HG03066 (cell line): ENCODE measurements around the gene CCDC6.
A peak's percentile ranks its signal among the peaks of the same experiment; 100 is the strongest.
"Not testable (repeated sequence)": the region's sequence is repeated elsewhere in the genome, so short reads cannot be mapped to it uniquely, and the experiment has no call there.

Experiments
- ATAC-seq: cut with Tn5 transposase; IDR thresholded peaks from one replicate; pipeline ENCODE4 v1.9.1; 2021; ENCODE audit warnings: low read depth; ENCODE audit not compliant: unreplicated experiment

The CCDC6 gene

DNA sequence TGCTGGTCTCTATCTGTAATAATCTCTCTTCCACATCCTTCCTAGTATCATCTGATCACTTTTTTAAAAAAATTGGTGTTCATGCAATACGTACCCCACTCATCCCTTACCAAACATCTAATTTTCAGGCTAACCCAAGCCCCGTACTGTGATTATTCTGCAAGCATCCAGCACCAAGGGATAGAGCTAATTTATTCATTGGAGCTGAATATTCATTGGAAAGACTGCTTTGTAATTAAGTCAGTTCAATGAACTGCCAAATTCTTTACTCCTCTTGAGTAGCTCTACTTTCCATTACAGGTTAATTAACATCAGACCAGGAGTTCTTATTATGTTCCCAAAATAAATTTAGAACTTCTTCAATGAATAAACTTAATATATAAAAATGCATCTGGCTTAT, 86.7 kb downstream of the CCDC6 start:
- no peak for ATAC-seq

DNA sequence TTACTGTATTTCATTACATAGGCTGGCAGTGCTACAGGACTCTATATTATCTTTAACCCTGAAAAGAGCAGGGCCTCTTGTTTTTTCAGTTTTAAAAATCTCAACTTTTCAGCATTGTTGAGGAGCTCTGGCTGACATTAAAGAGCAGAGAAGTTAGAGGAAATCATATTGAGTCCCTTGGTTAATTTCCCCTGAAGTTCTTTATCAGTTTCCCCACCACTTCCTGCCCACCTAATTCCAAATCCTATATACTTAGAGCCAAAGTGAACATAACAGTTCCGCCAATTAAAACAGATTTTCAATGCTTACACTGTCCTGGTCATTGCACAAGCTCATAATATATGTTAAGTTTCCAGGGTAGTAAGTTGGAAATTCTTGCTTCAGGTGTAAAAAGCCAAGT, 87.1 kb downstream of the CCDC6 start:
- ATAC-seq, result no peak

DNA sequence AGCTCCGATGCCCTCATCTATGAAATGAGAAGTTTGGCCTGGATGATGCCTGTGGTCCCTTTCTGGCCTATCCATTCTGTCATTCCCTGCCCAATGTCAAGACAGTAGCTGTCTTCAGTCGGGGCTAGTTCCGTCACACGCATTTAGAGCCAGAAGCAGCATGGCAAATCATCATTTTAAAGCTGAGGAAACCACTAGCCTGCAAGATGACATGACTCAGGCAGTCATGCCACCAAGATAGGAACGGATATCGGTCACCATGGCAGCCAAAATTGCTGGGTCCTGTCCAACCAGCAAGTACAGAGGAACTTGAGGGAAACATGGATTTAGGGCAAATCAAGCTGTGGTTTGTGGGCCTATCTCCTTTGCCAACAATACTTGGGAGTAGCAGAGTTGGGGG, 88.6 kb downstream of the CCDC6 start:
- ATAC-seq, result no peak

DNA sequence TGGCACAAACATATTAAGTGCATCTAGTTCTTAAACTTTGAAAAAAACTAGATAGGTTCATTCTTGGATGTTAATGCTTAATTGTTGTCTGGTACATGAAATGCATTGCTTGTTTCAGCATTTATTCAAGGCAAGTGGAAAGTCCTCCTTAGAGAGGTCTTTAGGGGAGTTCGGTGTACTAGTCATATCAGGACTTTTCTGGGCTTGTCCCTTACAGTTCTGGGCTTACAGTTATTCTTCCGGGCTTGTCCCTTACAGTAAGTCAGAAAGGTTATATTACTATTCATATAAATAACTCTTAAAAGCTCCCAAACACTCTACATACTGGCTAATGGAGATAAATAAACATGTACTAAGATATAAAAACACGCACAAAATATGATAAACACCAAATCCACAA, 91.5 kb downstream of the CCDC6 start:
- ATAC-seq, result no peak

DNA sequence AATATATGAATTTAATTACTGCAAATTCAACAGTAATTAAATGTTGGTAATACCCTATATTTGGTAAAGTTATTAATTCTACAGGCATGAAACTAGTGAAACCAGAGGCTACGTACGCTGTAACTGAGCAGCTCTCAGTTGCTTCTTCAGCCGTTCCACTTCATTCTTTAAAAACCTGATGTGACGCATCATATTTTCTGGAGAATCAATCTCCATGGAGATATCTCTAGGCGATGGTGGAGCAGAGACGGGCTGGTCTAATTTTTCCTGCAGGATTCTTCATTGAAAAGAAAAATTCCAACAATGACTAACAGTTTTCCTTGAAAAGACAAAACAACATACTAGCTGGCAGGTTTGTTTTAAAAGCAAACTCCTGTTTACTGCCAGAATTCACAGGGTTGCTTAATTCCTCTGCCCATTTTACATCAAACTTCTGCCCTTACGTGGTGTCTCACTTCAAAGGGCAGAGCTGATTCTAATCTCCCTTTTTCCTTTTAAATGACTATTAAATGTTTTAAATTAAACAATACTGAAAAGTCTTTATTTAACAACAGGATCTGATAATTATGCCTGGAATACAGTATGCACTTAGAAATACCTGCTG, 93.7 kb downstream of the CCDC6 start:
- ATAC-seq, result no peak

DNA sequence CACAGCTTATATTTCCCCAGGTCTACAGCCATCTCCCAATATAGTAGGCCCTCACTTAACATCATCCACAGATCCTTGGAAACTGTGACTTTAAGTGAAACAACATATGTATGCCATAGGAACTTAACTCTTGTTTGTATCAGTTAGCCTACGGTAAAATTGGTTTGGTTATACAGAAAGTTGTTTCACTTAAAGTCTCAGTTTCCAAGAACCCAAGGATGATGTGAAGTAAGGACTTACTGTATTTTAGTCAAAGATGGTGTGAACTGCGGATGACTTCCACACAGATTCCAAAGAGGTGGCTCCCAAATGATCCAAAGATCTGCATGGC, 96.7 kb downstream of the CCDC6 start:
- no peak for ATAC-seq

DNA sequence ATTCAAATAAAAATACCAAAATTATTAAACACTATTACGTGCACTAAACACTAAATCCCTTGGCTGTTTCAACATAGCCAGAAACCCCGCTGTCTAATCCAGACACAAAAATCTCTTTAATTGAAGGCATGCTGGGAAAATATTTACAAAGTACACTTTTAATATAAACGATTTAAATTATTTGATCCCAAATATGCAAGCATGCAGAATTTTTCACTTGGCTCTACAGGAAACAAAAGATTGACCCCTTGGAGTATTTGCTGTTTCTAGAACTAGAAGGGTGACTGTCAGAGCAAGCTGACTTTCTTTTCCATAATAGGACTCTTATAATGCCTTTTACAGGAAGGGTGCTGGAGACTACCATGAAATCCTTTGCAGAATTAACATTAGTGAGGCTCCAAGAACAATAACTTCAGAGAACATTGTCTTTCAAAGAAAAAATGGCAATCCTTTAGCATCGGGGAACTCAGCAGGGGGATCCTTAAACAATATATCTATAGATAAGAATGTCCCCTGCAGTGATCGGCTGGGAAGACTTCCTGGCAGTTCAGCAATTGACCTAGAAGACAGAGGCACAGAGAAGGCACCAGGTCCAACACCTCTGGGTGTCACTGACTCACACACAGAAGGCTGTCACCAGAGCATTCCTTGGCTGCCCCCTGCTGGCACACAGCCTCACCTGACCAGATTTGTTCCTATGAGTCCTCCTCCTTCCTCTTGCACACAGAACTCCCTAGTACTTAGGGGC, 97.3 kb downstream of the CCDC6 start:
- ATAC-seq, result peak; percentile 87

DNA sequence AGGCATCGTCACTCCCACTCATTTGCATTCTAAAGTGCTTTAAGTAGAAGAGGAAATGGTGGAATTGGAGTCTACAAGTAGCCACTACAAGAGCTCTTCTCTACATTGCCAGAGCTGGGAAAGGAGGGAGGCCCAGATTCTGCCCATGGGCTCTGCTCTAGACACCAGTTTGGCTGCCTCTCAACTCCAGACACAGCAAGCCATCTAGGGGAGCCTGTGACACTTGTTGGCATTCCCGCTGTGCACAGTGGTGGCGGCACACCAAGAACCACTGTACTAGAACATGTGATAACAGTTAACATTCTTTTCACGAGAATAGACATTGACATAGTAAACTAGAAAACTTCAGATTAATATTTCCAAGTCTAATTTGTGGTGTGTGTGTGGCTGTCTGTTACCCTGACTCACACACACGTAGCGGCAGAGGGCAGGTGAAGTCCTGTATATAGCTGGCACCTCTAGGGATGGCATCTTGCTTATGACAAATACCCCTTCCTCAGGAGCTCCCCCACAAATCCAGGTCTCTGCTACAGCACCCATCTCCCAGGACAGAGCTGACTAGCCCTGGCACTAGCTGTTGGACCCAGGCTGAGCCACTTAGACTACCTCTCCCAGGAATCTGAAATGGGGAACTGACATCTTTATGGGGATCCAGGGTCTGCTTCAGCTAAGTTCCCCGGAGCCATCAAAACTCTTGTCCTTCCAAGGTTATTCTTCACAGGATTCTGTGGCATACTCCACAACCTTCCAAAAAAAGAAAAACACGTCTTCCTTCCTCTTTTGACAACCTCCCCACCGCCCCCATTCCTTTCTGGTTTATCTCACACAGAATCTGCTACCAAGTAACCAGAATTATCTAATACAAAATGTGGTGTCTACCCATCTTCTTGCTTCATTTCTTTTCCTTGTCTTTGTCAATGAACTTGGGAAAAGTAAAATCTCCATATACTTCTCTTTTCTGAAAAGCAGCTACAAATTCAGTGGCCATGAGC, 98.4 kb downstream of the CCDC6 start:
- no peak for ATAC-seq

DNA sequence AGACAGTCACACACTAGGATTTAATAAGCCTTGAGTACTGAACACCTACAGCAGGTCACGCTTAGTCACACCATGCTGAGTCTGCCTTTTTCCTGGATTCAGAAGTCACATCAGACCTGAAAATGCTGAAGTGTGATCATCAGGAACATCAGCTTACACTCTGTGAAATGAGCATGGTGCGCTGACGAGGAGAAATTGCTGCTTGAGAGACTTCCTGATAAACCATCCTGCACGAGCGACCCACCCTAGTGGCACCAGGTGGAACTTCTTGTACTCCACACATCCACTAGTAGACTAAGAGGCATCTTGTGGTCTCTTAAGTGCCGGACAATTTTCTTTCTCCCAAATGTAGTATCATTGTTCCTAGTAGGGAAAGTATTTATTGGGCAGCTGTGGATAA, 101.3 kb downstream of the CCDC6 start:
- no peak for ATAC-seq

DNA sequence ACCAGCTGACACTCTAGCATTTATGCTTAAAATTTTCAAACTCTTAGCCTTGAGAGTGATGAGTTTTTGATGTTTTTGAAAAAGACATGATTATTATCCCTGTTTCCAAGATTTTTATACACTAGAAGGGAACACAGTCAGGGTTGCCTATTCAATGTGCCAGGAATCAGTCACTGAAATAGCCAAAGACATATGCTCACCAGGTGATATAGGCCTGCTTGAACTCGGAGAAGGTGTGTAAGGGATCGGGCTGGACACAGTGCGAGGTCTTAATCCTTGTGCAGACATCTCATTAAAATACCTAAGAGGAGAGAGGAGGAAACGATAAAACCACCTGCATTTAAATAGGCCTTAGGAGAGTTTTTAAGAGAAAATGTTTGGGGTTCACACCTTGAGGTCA, 102.1 kb downstream of the CCDC6 start:
- ATAC-seq, result no peak

DNA sequence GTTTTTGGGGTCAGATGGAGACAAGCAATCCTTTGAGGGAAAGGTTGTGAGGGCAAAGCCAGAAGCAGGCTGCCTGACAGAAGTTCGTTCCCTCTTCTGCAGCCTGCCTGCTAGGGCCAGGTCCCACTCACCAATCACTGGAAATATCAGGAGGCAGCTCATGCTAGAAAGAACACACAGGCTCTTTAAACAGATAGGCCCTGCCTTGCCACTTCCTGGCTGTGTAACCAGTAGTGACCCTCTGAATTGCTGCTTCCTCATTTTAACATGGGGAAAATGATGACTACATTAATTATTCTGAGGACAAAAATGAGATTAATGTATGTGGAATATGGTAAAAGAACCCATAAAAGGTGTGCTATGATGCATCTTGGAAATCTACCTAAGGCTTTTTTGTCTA, 102.6 kb downstream of the CCDC6 start:
- no peak for ATAC-seq

DNA sequence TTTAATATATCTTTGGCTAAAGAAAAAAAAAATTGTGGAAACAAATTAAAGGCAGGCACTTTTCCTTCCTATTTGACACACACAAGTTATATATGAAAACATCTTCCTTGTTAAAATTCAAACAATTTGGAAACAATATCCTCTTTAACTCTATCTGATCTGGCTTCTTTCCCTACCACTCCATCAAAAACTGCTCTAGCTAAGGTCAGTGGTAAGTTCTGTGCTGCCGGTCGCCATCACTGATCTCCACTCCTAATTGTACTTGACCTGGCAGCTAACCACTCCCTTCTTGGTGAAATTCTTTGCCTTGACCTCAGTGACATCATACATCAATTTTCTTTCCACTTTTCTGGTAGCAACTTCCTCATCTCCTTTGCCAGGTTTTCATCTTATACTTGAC, 105.2 kb downstream of the CCDC6 start:
- no peak for ATAC-seq

DNA sequence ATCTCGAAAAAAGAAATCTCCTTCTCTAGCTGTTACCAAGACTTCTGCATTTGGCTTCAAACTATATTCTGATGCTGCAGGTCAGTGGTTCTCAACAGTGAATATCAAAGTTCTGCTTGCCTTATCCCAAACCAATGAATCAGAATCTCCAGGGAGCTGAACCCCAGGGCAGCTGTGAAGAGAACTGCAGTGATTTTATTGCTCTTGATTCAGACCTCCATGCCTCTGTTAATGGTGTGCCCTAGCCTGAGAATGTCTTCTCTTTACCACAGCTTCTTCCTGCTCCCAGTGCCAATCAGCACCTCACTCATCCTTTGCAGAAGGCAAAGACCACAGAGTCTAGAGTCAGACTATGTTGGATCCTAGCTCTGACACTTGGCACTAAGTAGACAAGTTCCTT, 106.9 kb downstream of the CCDC6 start:
- ATAC-seq, result no peak

DNA sequence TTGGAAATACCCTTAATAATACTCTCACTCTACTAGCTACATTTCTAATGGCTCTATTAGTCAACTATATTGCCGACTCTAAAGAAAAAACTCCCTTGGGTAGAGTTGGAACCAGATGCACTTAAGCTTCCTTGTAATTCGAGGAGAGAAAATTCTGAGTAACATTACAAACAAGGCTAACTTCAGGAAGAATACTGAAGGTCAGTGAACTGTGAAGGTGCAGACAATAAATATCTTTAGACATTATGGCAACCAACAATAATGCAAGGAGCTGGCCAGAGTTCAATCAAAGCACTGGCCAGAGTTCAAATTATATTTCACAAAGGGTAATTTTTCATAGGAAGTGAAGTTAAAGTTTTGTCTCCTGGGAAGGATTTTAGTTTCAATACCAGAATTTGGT, 112.4 kb downstream of the CCDC6 start:
- no peak for ATAC-seq

DNA sequence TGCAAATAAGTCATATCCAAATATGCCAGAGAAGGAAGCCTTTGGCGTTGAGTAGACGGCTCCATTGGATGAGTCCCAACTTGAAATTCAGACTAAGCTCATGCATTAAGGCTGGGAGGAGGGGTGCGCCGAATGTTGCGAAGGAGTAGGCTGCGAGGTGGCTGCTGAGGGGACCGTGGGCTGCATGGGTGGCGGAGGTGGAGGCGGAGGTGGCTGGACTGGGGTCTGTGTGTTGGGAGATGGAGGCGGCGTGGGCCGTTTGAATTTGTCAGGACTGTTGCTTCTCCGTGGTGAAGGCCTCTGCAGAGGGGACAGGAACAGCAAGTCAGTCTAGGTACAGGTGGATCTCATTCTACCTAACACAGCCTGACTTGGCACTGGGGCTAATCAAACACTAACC, 113.5 kb downstream of the CCDC6 start:
- ATAC-seq, result no peak

DNA sequence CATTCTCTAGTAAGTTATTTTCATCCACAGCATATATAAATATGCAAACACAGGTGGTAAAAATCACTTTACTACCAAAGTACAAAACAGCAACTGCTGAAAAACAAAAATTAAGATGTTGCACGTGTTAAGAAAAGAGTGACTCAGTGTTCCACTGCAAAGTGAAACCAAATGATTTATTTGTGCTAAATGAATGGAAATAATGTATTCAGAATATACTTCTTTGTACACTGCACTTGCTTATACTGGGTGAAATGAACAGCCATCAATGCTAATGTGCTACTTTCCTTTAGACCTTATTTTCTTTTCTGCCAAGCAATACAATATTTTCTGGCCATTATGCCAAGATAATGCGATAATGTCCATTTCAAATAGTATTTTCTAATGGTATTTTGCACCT, 114.8 kb downstream of the CCDC6 start:
- no peak for ATAC-seq

DNA sequence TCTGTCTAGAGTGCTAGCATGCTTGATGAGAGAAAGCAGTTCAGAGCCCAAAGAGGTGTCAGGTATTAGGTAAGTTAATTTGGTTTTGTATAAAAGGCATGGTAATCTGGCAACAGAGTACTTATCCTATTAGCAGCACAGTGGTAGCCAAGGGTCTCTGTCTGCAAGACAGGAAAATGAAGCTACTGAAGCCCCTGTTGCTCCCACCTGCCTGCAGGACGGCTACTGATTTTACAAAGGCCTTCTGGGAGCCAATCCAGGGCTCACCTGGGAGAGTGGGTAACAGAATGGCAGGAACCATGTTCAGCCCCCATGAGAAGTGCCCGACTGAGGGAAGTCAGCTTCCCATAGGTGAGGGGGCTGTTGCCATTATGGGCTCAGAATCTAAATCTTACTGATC, 116.3 kb downstream of the CCDC6 start:
- ATAC-seq, result not testable (repeated sequence)

DNA sequence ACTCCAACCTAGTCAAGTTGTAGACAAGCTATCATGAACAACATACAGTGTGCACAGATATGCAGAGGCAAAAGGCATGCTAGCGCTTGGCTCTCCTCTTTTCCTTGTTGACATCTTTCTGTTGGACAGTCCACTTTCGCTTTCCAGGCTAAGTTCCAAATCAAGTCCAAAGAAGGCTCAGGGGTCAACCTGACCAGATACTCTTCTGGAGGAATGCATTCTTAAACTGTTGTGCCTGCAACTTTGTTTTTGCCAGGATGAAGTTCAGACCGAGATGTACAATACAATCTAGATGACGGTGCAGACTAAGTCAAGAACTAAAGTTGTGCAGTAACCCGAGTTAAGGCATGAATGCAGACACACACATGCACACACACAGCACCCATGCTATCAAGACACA, 117.4 kb downstream of the CCDC6 start:
- not testable (repeated sequence) for ATAC-seq

DNA sequence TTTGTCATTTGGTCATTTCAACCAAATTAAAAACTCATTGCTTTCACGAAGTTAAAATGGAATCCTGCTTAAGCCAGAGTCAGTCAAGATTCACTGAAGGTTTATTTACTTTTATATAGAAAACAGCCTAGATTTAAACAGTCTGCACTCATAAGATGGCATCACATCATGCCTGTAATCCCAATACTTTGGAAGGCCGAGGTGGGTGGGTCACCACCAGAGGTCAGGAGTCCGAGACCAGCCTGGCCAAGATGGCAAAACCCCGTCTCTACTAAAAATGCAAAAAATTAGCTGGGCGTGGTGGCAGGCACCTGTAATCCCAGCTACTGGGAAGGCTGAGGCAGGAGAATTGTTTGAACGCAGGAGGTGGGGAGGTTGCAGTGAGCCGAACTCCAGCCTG, 119.3 kb downstream of the CCDC6 start:
- ATAC-seq, result not testable (repeated sequence)

DNA sequence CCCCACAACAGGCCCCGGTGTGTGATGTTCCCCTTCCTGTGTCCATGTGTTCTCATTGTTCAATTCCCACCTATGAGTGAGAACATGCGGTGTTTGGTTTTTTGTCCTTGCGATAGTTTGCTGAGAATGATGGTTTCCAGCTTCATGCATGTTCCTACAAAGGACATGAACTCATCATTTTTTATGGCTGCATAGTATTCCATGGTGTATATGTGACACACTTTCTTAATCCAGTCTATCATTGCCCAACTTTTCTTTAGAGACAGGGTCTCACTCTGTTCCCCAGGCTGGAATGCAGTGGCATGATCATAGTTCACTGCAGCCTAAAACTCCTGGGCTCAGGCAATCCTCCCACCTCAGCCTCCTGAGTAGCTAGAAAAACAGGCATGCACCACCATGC, 120.9 kb downstream of the CCDC6 start:
- not testable (repeated sequence) for ATAC-seq

DNA sequence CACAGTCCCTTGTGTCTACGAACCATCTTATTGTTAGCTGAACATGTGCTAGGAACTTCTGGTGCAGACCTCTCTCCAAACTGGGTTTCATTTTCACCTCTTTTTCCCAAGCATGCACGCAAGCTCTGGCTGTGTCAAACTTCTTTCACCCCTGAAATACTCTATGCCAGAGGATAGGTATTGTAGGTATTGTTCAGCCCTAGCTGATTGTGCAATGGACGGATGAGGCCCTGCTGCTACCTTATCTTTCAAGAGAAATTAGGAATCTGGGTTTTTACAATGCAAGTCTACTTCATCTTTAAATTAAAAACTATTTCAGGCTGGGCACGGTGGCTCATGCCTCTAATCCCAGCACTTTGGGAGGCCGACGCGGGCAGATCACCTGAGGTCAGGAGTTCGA, 124.8 kb downstream of the CCDC6 start:
- no peak for ATAC-seq
